HG02884 (cell line): Measurements from ENCODE around the gene RGS3.

Source experiments
- ATAC-seq: cut with Tn5 transposase; IDR thresholded peaks from one replicate; pipeline ENCODE4 v1.9.1; 2021; ENCODE audit warnings: mild to moderate bottlenecking, moderate library complexity; ENCODE audit not compliant: unreplicated experiment

The RGS3 gene

GRCh38 chr9:113464286-113464660 lies 746 bp downstream of the RGS3 start:
- ATAC-seq: no peak

- no peak for ATAC-seq
Measured at GRCh38 chr9:113465599-113466140, 2.1 kb downstream of the RGS3 start.

- no peak for ATAC-seq
Measured at GRCh38 chr9:113467183-113467582, 3.7 kb downstream of the RGS3 start.

- no peak for ATAC-seq
Measured at GRCh38 chr9:113468716-113469448, 5.4 kb downstream of the RGS3 start.

GRCh38 chr9:113471143-113471542 lies 7.6 kb downstream of the RGS3 start:
- no peak for ATAC-seq

- no peak for ATAC-seq
Measured at GRCh38 chr9:113471566-113471965, 8.0 kb downstream of the RGS3 start.

GRCh38 chr9:113472199-113472598 lies 8.7 kb downstream of the RGS3 start:
- ATAC-seq: no peak

- no peak for ATAC-seq
Measured at GRCh38 chr9:113474360-113475028, 11.0 kb downstream of the RGS3 start.

GRCh38 chr9:113475031-113475430 lies 11.5 kb downstream of the RGS3 start:
- no peak for ATAC-seq

- ATAC-seq: no peak
Measured at GRCh38 chr9:113475992-113476391, 12.5 kb downstream of the RGS3 start.

- ATAC-seq: no peak
Measured at GRCh38 chr9:113476511-113476916, 13.0 kb downstream of the RGS3 start.

GRCh38 chr9:113477058-113477457 lies 13.5 kb downstream of the RGS3 start:
- no peak for ATAC-seq

- ATAC-seq: no peak
Measured at GRCh38 chr9:113477661-113478060, 14.1 kb downstream of the RGS3 start.

GRCh38 chr9:113479174-113479621 lies 15.7 kb downstream of the RGS3 start:
- no peak for ATAC-seq

GRCh38 chr9:113480612-113481011 lies 17.1 kb downstream of the RGS3 start:
- no peak for ATAC-seq

- no peak for ATAC-seq
Measured at GRCh38 chr9:113481176-113481787, 17.8 kb downstream of the RGS3 start.

GRCh38 chr9:113482341-113482740 lies 18.8 kb downstream of the RGS3 start:
- no peak for ATAC-seq

GRCh38 chr9:113482991-113483675 lies 19.6 kb downstream of the RGS3 start:
- ATAC-seq: no peak

- ATAC-seq: no peak
Measured at GRCh38 chr9:113483676-113484257, 20.2 kb downstream of the RGS3 start.

- no peak for ATAC-seq
Measured at GRCh38 chr9:113484258-113484730, 20.8 kb downstream of the RGS3 start.

GRCh38 chr9:113485761-113486115 lies 22.2 kb downstream of the RGS3 start:
- no peak for ATAC-seq
